HepG2 (cell line): Measurements from ENCODE around the gene SLC11A1. TPM values are rescaled to one million over a fixed set of nuclear protein-coding genes. Genes with fewer than 3 reads are reported as not detected.

ENCODE experiments used
- HDAC1 ChIP-seq: sonication (generic); formaldehyde crosslinking; IDR thresholded peaks from 2 replicates; pipeline ENCODE4 v1.5.1; 2020; ENCODE audit warnings: mild to moderate bottlenecking, missing genetic modification reagents
- HNRNPH1 ChIP-seq: fragments of 200-400 bp; formaldehyde crosslinking; optimal IDR thresholded peaks from 2 replicates; pipeline ENCODE3; 2017; ENCODE audit warnings: mild to moderate bottlenecking, low read depth, low read length
- HNRNPK ChIP-seq: fragments of 200-400 bp; formaldehyde crosslinking; IDR thresholded peaks from 2 replicates; pipeline ENCODE4 v1.6.1; 2018; ENCODE audit warnings: low read length, low read depth, moderate library complexity, mild to moderate bottlenecking; ENCODE audit not compliant: poor library complexity, severe bottlenecking
- KDM2A ChIP-seq: sonication (generic); formaldehyde crosslinking; IDR thresholded peaks from 2 replicates; pipeline ENCODE4 v1.4.0; 2020; ENCODE audit warnings: low read depth, missing genetic modification reagents, borderline replicate concordance
- MED1 ChIP-seq: sonication (generic); formaldehyde crosslinking; IDR thresholded peaks from 2 replicates; pipeline ENCODE4 v1.4.0; 2020; ENCODE audit warnings: missing genetic modification reagents
- MTA3 ChIP-seq: sonication (generic); formaldehyde crosslinking; IDR thresholded peaks from 2 replicates; pipeline ENCODE4 v1.4.0; 2020; ENCODE audit warnings: missing genetic modification reagents
- NAIF1 ChIP-seq: sonication (generic); formaldehyde crosslinking; IDR thresholded peaks from 2 replicates; pipeline ENCODE4 v1.5.0; 2020; ENCODE audit warnings: mild to moderate bottlenecking, missing genetic modification reagents, borderline replicate concordance
- NR2F6 ChIP-seq, 2 experiments: IDR thresholded peaks; 2 replicates each; pipeline ENCODE4 v1.6.1; 2016; ENCODE audit warnings: antibody characterized with exemption in 1 of 2, mild to moderate bottlenecking in 1 of 2
- ZC3H4 ChIP-seq: sonication (generic); formaldehyde crosslinking; IDR thresholded peaks from 2 replicates; pipeline ENCODE4 v1.4.0; 2020; ENCODE audit warnings: missing genetic modification reagents, borderline replicate concordance
- ZNF160 ChIP-seq: sonication (generic); formaldehyde crosslinking; IDR thresholded peaks from 2 replicates; pipeline ENCODE4 v1.8.0; 2022; ENCODE audit warnings: mild to moderate bottlenecking, inconsistent platforms, missing genetic modification reagents
- ZNF879 ChIP-seq: sonication (generic); formaldehyde crosslinking; IDR thresholded peaks from 2 replicates; pipeline ENCODE4 v1.8.1; 2023; ENCODE audit warnings: missing genetic modification reagents
- polyA plus RNA-seq, 8 experiments: library from polyadenylated mRNA; depleted of rRNA in 3 of 8; stranded (reverse) in 7 of 8; unstranded in 1 of 8; fragments of >200 nt; fragmentation: Illumina TruSeq in 4 of 8; extraction: Trizol in 4 of 8; gene quantifications; 2 replicates each; pipeline versions ENCODE4 v1.2.1 to v1.2.3, GENCODE V29; 2011 to 2016; ENCODE audit warnings: low read depth in 4 of 8, missing spikeins in 1 of 8, mixed read lengths in 1 of 8; ENCODE audit not compliant: insufficient read depth in 1 of 8
- total RNA-seq, 5 experiments: library from RNA; depleted of rRNA; stranded (reverse); fragments of >200 nt; fragmentation: Illumina TruSeq; extraction: Trizol; gene quantifications; 2 replicates each; pipeline ENCODE4 v1.2.3, GENCODE V29; 2016; ENCODE audit warnings: low read depth in 1 of 5
- TF ChIP-seq, protein P1 (sequence below): sonication (generic); formaldehyde crosslinking; IDR thresholded peaks from 2 replicates; pipeline ENCODE4 v1.8.0; 2022; ENCODE audit warnings: mild to moderate bottlenecking, missing genetic modification reagents
- TF ChIP-seq, protein P2 (sequence below), 2 experiments: sonication (generic) in 1 of 2; formaldehyde crosslinking in 1 of 2; IDR thresholded peaks; 2 replicates each; pipeline versions ENCODE4 v1.6.1 to v1.9.0; 2014 to 2022; ENCODE audit warnings: antibody characterized with exemption in 1 of 2, borderline replicate concordance in 1 of 2, inconsistent platforms in 1 of 2, low read depth in 1 of 2, missing genetic modification reagents in 1 of 2
- TF ChIP-seq, protein P3 (sequence below): sonication (generic); formaldehyde crosslinking; IDR thresholded peaks from 2 replicates; pipeline ENCODE4 v1.8.0; 2022; ENCODE audit warnings: mild to moderate bottlenecking, missing genetic modification reagents; ENCODE audit not compliant: insufficient replicate concordance

SLC11A1 gene
- total and polyA plus RNA-seq, 2 of the 13 experiments (the other 11 are each of a cell fraction or from before 2014, with no cell fraction given): 0.33 to 2.3 TPM

DNA sequence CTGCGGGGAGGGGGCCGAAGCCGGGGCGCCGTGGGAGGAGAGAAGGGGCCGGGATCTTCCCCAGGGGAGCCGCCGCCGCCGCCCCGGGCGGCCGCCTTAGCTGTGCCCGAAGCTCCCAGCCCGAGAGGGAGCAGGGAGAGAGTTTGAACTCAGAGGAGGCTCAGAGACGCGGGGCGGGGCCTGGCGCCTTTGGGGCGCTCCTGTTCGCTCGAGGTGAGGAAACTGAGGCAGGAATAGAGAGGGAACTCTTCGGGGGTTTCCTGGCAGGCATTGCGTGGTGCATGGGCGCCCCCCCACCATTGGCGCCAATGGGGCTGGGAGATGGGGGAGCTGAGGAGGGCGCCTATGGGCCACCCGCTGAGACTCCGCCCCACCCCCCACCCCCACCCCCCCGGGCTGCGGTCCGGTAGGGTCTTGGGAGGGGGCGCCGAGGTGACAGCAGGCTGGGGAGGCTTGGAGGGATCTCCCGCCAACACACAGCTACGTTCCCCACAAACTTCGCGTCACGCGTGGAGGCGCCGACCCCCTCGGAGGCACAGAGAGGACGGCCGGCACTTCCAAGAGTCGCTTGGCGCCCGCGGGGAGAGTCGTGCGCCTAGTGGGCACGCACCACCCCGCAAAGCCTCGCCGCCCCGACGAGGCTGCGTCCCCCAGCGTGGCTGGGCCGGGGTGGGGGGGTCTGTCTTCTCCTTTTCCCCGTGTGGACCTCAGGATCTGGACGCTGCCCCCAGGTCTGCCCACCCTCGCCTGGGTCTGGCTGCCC lies 18.3 kb downstream of the SLC11A1 start (continued):
- TF ChIP-seq, protein P1, sequence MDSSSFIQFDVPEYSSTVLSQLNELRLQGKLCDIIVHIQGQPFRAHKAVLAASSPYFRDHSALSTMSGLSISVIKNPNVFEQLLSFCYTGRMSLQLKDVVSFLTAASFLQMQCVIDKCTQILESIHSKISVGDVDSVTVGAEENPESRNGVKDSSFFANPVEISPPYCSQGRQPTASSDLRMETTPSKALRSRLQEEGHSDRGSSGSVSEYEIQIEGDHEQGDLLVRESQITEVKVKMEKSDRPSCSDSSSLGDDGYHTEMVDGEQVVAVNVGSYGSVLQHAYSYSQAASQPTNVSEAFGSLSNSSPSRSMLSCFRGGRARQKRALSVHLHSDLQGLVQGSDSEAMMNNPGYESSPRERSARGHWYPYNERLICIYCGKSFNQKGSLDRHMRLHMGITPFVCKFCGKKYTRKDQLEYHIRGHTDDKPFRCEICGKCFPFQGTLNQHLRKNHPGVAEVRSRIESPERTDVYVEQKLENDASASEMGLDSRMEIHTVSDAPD (CRISPR knock-in tag): no peak
- no peak for TF ChIP-seq NR2F6 (IDR thresholded peaks at IDR 0.05)
- peak; percentile 19; the same call in 1 of the 2 replicates for TF ChIP-seq NR2F6 (CRISPR knock-in tag; IDR thresholded peaks at IDR 0.05)
- no peak for TF ChIP-seq MTA3 (CRISPR knock-in tag)
- 0 out of 2 replicates have a peak, but pooled peaks have one; percentile 68 for TF ChIP-seq HDAC1 (CRISPR knock-in tag)
- TF ChIP-seq HNRNPH1: peak; percentile 50
- TF ChIP-seq HNRNPK: peak; percentile 92
- TF ChIP-seq, protein P2, sequence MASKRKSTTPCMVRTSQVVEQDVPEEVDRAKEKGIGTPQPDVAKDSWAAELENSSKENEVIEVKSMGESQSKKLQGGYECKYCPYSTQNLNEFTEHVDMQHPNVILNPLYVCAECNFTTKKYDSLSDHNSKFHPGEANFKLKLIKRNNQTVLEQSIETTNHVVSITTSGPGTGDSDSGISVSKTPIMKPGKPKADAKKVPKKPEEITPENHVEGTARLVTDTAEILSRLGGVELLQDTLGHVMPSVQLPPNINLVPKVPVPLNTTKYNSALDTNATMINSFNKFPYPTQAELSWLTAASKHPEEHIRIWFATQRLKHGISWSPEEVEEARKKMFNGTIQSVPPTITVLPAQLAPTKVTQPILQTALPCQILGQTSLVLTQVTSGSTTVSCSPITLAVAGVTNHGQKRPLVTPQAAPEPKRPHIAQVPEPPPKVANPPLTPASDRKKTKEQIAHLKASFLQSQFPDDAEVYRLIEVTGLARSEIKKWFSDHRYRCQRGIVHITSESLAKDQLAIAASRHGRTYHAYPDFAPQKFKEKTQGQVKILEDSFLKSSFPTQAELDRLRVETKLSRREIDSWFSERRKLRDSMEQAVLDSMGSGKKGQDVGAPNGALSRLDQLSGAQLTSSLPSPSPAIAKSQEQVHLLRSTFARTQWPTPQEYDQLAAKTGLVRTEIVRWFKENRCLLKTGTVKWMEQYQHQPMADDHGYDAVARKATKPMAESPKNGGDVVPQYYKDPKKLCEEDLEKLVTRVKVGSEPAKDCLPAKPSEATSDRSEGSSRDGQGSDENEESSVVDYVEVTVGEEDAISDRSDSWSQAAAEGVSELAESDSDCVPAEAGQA (IDR thresholded peaks at IDR 0.05; ENCODE audit: low read depth): no peak
- TF ChIP-seq, protein P2 (CRISPR knock-in tag; IDR thresholded peaks at IDR 0.05; ENCODE audit: borderline replicate concordance): peak; percentile 47; the same call in 1 of the 2 replicates
- TF ChIP-seq MED1: no peak
- TF ChIP-seq ZNF160 (CRISPR knock-in tag): 0 out of 2 replicates have a peak, but pooled peaks have one; percentile 52
- TF ChIP-seq ZC3H4 (CRISPR knock-in tag): peak; percentile 44
- peak; percentile 44 for TF ChIP-seq KDM2A (CRISPR knock-in tag)
- peak; percentile 86; the same call in 1 of the 2 replicates for TF ChIP-seq NAIF1 (CRISPR knock-in tag)
- TF ChIP-seq, protein P3, sequence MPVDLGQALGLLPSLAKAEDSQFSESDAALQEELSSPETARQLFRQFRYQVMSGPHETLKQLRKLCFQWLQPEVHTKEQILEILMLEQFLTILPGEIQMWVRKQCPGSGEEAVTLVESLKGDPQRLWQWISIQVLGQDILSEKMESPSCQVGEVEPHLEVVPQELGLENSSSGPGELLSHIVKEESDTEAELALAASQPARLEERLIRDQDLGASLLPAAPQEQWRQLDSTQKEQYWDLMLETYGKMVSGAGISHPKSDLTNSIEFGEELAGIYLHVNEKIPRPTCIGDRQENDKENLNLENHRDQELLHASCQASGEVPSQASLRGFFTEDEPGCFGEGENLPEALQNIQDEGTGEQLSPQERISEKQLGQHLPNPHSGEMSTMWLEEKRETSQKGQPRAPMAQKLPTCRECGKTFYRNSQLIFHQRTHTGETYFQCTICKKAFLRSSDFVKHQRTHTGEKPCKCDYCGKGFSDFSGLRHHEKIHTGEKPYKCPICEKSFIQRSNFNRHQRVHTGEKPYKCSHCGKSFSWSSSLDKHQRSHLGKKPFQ (CRISPR knock-in tag): no peak
- TF ChIP-seq ZNF879 (CRISPR knock-in tag): peak; percentile 79; the same call in 1 of the 2 replicates
